SK-N-SH (cell line): ENCODE results near the gene VSIG2.
A peak's percentile ranks its signal among the peaks of the same experiment; 100 is the strongest.

ENCODE experiments used
- CHD2 ChIP-seq: fragments of 150-350 bp; IDR thresholded peaks from 2 replicates; pipeline ENCODE4 v1.6.1; 2018; ENCODE audit warnings: low read length; ENCODE audit not compliant: partially characterized antibody
- CTCF ChIP-seq: fragments of 200-600 bp; sonication (generic); IDR thresholded peaks from 2 replicates; pipeline ENCODE4 v1.6.1; 2017; ENCODE audit warnings: antibody characterized with exemption, mild to moderate bottlenecking, moderate library complexity
- EP300 ChIP-seq, 2 experiments: IDR thresholded peaks; 2 replicates each; pipeline versions ENCODE4 v1.4.0 to v1.6.1; 2012; ENCODE audit warnings: borderline replicate concordance in 1 of 2, low read depth in 1 of 2, low read length in 1 of 2
- GABPA ChIP-seq: IDR thresholded peaks from 2 replicates; pipeline ENCODE4 v1.4.0; 2012; ENCODE audit warnings: low read depth, mild to moderate bottlenecking
- IRF3 ChIP-seq: fragments of 150-350 bp; IDR thresholded peaks from 2 replicates; pipeline ENCODE4 v1.6.1; 2016; ENCODE audit warnings: mild to moderate bottlenecking, low read depth, low read length
- MAX ChIP-seq: IDR thresholded peaks from 2 replicates; pipeline ENCODE4 v1.4.0; 2012; ENCODE audit warnings: low read depth
- POLR2AphosphoS5 ChIP-seq: IDR thresholded peaks from 2 replicates; pipeline ENCODE4 v1.6.1; 2012; ENCODE audit warnings: low read depth, low read length
- RCOR1 ChIP-seq: fragments of 150-350 bp; IDR thresholded peaks from 2 replicates; pipeline ENCODE4 v1.6.1; 2017; ENCODE audit warnings: antibody characterized with exemption, low read length
- REST ChIP-seq: IDR thresholded peaks from 2 replicates; pipeline ENCODE4 v1.6.1; 2012; ENCODE audit warnings: mild to moderate bottlenecking, low read depth, low read length, moderate library complexity
- RFX5 ChIP-seq: IDR thresholded peaks from 2 replicates; pipeline ENCODE4 v1.6.1; 2012; ENCODE audit warnings: mild to moderate bottlenecking, improper control_type of control experiment, low read length
- RXRA ChIP-seq: IDR thresholded peaks from 2 replicates; pipeline ENCODE4 v1.4.0; 2012; ENCODE audit warnings: low read depth, mild to moderate bottlenecking, borderline replicate concordance
- SIN3A ChIP-seq: IDR thresholded peaks from 2 replicates; pipeline ENCODE4 v1.6.1; 2012; ENCODE audit warnings: low read depth, mild to moderate bottlenecking, low read length, moderate library complexity, borderline replicate concordance
- TAF1 ChIP-seq: IDR thresholded peaks from 2 replicates; pipeline ENCODE4 v1.6.1; 2012; ENCODE audit warnings: low read depth, mild to moderate bottlenecking, low read length, moderate library complexity, borderline replicate concordance

- TF ChIP-seq RXRA (no peak), IRF3 (no peak), CTCF (peak; percentile 51), MAX (no peak), EP300 (IDR thresholded peaks at IDR 0.05; ENCODE audit: borderline replicate concordance in 1 of 2, low read depth in 1 of 2, low read length in 1 of 2) (no peak), GABPA (no peak), TAF1 (no peak), RFX5 (no peak), SIN3A (no peak), RCOR1 (no peak), REST (no peak), CHD2 (no peak), POLR2AphosphoS5 (no peak)
Measured at GRCh38 chr11:124758355-124759265, 6.6 kb upstream of the VSIG2 start.
